ENCODE measurements around the gene FABP2.

GRCh38 chr4:119290598-119290997, 31.3 kb downstream of the FABP2 start:
- TF ChIP-seq, protein P1, sequence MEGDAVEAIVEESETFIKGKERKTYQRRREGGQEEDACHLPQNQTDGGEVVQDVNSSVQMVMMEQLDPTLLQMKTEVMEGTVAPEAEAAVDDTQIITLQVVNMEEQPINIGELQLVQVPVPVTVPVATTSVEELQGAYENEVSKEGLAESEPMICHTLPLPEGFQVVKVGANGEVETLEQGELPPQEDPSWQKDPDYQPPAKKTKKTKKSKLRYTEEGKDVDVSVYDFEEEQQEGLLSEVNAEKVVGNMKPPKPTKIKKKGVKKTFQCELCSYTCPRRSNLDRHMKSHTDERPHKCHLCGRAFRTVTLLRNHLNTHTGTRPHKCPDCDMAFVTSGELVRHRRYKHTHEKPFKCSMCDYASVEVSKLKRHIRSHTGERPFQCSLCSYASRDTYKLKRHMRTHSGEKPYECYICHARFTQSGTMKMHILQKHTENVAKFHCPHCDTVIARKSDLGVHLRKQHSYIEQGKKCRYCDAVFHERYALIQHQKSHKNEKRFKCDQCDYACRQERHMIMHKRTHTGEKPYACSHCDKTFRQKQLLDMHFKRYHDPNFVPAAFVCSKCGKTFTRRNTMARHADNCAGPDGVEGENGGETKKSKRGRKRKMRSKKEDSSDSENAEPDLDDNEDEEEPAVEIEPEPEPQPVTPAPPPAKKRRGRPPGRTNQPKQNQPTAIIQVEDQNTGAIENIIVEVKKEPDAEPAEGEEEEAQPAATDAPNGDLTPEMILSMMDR (conservative IDR thresholded peaks at IDR 0.05; ENCODE audit: low read depth, low read length) = no peak
- TF ChIP-seq EZH2 (IDR thresholded peaks at IDR 0.05; ENCODE audit: low read length, unreplicated experiment) = no peak
